ENCODE measurements around the gene ANKRD11.
"Not testable (repeated sequence)": the region's sequence is repeated elsewhere in the genome, so short reads cannot be mapped to it uniquely, and the experiment has no call there.

ANKRD11 gene

DNA sequence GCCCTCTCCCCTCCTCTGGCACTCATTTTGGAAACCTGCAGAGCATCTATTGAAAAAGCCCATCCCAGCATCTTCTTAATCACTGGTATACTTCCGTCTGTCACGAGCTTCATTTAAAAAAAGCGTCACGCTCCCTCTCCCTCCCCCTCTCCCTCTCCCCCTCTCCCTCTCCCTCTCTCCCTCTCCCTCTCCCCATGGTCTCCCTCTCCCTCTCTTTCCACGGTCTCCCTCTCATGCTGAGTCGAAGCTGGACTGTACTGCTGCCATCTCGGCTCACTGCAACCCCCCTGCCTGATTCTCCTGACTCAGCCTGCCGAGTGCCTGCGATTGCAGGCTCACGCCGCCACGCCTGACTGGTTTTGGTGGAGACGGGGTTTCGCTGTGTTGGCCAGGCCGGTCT, 28.5 kb downstream of the ANKRD11 start:
- H3K9me3 ChIP-seq (ENCODE audit: control insufficient read depth, low read length); H3K4me3 ChIP-seq (ENCODE audit: low read depth, low read length); H3K36me3 ChIP-seq (ENCODE audit: control insufficient read depth, insufficient read depth, low read length); H3K27me3 ChIP-seq (ENCODE audit: control insufficient read depth, insufficient read depth, low read length); H3K27ac ChIP-seq; H3K4me1 ChIP-seq; H3K4me2 ChIP-seq (ENCODE audit: low read length); H2AFZ ChIP-seq; H3K9ac ChIP-seq: not testable (repeated sequence)
- peaks cover 58% of the 10 kb centered on the region for H3K79me2 ChIP-seq

- no peak overlapping the region for H2AFZ ChIP-seq
- peaks cover 60% of the 10 kb centered on the region for H3K79me2 ChIP-seq
- H3K4me3 ChIP-seq (ENCODE audit: low read depth, low read length), result no peak overlapping the region
- H3K36me3 ChIP-seq (ENCODE audit: control insufficient read depth, insufficient read depth, low read length), result no peaks in the 10 kb centered on the region
- peaks cover 4% of the 10 kb centered on the region for H3K4me1 ChIP-seq
- H3K4me2 ChIP-seq (ENCODE audit: low read length), result no peak overlapping the region
- no peak overlapping the region for H3K9ac ChIP-seq
- H3K9me3 ChIP-seq (ENCODE audit: control insufficient read depth, low read length), result no peaks in the 10 kb centered on the region
- H3K27me3 ChIP-seq (ENCODE audit: control insufficient read depth, insufficient read depth, low read length), result no peaks in the 10 kb centered on the region
- TF ChIP-seq CTCF (IDR thresholded peaks at IDR 0.05), result no peak
- H3K27ac ChIP-seq, result no peak overlapping the region
Measured at GRCh38 chr16:89460556-89460955, 29.8 kb downstream of the ANKRD11 start.

DNA sequence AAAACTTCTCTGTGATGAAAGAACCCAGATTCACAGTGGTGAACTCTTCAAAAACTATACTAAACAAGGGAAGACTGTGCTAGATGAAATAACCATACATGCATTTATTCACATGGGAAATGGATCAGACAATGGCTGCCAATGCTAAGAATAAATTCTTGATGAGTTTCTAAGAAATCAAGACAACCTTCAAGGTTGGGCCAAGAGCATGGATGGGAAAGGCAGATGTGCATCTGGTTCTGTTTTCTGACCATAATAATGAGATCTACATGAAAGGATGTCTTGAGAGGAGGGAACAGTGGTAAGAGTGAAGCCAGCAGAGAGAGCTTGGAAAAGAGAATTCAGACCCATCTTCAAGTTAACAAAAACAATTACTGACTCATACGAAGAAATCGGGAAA, 31.4 kb downstream of the ANKRD11 start:
- Histone ChIP-seq H3K79me2 (peaks cover 64% of the 10 kb centered on the region), H3K27ac (no peak overlapping the region), H3K9me3 (ENCODE audit: control insufficient read depth, low read length) (no peaks in the 10 kb centered on the region), H3K27me3 (ENCODE audit: control insufficient read depth, insufficient read depth, low read length) (no peaks in the 10 kb centered on the region), H3K36me3 (ENCODE audit: control insufficient read depth, insufficient read depth, low read length) (no peaks in the 10 kb centered on the region), H3K4me1 (peaks cover 9% of the 10 kb centered on the region), H3K4me2 (ENCODE audit: low read length) (no peak overlapping the region), H2AFZ (no peak overlapping the region), H3K4me3 (ENCODE audit: low read depth, low read length) (no peak overlapping the region), H3K9ac (no peak overlapping the region)
- no peak for TF ChIP-seq CTCF (IDR thresholded peaks at IDR 0.05)

- no peak overlapping the region for H3K4me2 ChIP-seq (ENCODE audit: low read length)
- H3K9ac ChIP-seq, result no peak overlapping the region
- no peak overlapping the region for H3K27ac ChIP-seq
- no peak overlapping the region for H2AFZ ChIP-seq
- no peaks in the 10 kb centered on the region for H3K36me3 ChIP-seq (ENCODE audit: control insufficient read depth, insufficient read depth, low read length)
- H3K79me2 ChIP-seq, result peaks cover 63% of the 10 kb centered on the region
- no peak overlapping the region for H3K4me3 ChIP-seq (ENCODE audit: low read depth, low read length)
- TF ChIP-seq CTCF (IDR thresholded peaks at IDR 0.05), result no peak
- peaks cover 9% of the 10 kb centered on the region for H3K4me1 ChIP-seq
- H3K27me3 ChIP-seq (ENCODE audit: control insufficient read depth, insufficient read depth, low read length), result no peaks in the 10 kb centered on the region
- no peaks in the 10 kb centered on the region for H3K9me3 ChIP-seq (ENCODE audit: control insufficient read depth, low read length)
Measured at GRCh38 chr16:89458551-89458950, 31.8 kb downstream of the ANKRD11 start.

DNA sequence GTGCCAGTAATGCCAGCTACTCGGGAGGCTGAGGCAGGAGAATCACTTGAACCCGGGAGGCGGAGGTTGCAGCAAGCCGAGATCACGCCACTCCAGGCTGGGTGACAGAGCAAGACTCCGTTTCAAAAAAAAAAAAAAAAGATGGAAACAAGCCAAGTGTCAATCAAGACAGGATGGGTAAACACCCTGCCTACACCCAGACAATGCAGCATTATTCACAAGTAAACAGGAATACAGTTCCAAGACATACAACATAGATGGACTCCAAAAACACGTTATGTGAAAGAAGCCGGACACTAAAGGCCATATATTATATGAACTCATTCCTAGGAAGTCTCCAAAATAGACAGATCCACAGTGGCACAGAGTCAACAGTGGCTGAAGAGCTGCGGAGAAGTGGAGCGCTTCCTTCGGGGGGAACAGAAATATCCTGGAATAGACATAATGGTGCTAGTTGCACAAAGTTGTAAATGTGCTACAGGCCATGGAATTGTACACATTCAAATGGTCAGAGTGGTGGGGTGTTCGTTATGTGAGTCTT, 33.9 kb downstream of the ANKRD11 start:
- no peak overlapping the region for H3K4me3 ChIP-seq (ENCODE audit: low read depth, low read length)
- H3K27me3 ChIP-seq (ENCODE audit: control insufficient read depth, insufficient read depth, low read length), result no peaks in the 10 kb centered on the region
- no peaks in the 10 kb centered on the region for H3K36me3 ChIP-seq (ENCODE audit: control insufficient read depth, insufficient read depth, low read length)
- H3K79me2 ChIP-seq, result peaks cover 73% of the 10 kb centered on the region
- no peak overlapping the region for H2AFZ ChIP-seq
- no peak overlapping the region for H3K27ac ChIP-seq
- no peak overlapping the region for H3K9ac ChIP-seq
- no peak for TF ChIP-seq CTCF (IDR thresholded peaks at IDR 0.05)
- H3K4me2 ChIP-seq (ENCODE audit: low read length), result no peak overlapping the region
- no peaks in the 10 kb centered on the region for H3K9me3 ChIP-seq (ENCODE audit: control insufficient read depth, low read length)
- H3K4me1 ChIP-seq, result peaks cover 12% of the 10 kb centered on the region

Data from parathyroid adenoma (tissue), 2 donors.